HT-29 (cell line): ENCODE results near the gene TPGS1. TPM values are rescaled to one million over a fixed set of nuclear protein-coding genes. Genes with fewer than 3 reads are reported as not detected.

Source experiments
- DNase-seq: peaks from one replicate; pipeline ENCODE4 v3.0.0-alpha.2; 2015; ENCODE audit warnings: low spot score
- total RNA-seq: library from RNA; depleted of rRNA; stranded (reverse); fragments of >200 nt; shearing (Covaris generic); gene quantifications from 2 replicates; pipeline ENCODE4 v1.2.3, GENCODE V29; 2014

TPGS1 gene
- total RNA-seq, 1 experiment from 2014 or later, result 25.8 TPM

DNA sequence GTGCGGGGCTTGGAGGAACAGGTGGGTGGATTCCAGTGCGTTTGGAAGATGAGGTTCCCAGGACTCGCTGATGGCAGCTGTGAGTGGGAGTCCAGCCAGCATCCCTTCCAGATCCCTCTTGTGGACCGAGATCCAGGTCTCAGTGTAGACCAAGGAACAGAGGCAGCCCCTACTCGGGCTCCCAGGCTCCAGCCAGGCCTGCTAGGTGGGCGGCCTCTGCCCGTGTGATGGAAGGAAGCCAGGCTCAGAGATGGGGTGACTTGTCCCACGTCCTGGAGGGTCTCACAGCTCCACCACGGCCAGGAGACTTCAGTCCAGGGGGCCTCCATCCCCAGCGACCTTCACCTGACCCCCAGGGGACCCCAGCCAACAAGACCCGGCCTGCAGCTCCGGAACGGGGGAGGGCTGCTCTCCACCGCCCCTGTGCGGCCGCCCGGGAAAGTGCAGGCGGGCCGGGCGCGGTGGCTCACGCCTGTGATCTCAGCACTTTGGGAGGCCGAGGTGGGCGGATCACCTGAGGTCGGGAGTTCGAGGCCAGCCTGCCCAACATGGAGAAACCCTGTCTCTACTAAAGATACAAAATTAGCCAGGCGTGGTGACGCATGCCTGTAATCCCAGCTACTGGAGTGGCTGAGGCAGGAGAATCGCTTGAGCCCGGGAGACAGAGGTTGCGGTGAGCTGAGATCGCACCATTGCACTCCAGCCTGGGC, 11.7 kb upstream of the TPGS1 start:
- peak; percentile 38 for DNase-seq

DNA sequence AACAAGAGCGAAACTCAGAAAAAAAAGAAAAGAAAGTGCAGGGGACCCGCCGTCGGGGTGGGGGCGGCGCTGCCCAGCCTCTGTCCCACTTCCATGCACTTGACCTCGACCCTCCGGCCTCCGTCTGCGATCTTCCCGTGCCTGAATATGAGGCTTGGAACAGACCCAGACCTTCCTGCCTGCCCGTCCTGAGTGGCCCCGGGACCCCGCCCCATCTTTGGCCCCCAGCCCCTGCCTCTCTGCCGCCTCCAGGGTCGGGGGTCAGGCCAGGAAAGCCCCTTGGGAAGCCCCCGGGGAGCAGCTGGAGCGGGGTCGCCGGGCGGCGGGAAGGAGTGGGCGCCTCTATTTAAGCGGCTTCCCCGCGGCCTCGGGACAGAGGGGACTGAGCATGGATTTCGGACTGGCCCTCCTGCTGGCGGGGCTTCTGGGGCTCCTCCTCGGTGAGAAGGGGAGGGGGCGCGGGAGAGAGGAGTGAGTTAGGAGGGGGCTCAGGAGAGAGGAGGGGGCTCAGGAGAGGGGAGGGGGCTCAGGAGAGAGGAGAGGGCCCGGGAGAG, 11.1 kb upstream of the TPGS1 start, which contains the start of gene MADCAM1:
TSS of gene MADCAM1 (plus strand) at position 375 of the 554 bp plus-strand sequence. CDS start at position 389, 14 bp downstream.
- DNase-seq, result no peak

DNA sequence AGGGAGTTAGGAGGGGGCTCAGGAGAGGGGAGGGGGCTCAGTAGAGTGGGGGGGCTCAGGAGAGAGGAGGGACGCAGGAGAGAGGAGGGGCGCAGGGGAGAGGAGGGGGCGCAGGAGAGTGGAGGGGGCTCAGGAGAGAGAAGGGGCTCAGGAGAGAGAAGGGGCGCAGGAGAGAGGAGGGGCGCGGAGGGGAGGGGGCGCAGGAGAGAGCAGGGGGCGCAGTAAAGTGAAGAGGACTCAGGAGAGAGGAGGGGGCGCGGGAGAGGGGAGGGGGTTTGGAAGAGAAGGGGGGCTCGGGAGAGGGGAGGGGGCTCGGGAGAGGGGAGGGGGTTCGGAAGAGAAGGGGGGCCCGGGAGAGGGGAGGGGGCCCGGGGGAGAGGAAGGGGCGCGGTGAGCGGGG, 10.3 kb upstream of the TPGS1 start:
- no peak for DNase-seq

DNA sequence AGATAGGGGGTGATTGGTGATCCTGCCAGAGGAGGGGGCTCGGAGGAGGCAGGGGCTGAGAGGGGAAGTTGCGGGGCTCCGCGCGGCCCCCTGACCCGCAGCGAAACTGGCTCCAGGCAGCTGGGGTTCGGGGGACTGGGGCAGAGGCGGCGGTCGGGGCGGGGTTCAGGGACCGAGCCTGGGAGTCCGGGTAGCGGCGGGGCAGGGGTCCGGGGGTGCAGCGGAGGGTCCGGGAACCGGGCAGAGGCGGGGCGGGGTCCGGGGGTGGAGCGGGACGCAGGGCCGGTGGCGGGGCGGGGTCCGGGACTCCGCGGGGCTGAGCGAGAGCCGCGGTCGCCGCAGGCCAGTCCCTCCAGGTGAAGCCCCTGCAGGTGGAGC, 9.8 kb upstream of the TPGS1 start:
- DNase-seq, result no peak

DNA sequence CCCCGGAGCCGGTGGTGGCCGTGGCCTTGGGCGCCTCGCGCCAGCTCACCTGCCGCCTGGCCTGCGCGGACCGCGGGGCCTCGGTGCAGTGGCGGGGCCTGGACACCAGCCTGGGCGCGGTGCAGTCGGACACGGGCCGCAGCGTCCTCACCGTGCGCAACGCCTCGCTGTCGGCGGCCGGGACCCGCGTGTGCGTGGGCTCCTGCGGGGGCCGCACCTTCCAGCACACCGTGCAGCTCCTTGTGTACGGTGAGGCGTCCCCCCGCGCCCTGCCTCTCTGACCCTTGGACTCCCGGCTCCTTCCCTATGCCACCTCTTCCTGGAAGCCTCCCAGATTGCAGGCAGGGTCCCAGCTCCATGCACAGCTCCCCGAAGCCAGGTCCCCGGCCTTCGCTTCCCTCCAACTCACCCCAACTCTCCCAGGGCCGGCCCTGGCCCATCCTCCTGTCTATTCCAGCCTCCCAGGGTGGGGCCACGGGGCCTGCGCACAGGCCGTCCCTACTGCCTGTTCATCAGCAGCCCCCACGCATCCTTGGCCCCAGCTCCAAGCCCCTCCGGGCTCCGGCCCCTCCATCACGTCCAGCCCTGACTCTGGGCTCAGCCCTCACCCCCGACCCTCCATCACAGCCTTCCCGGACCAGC, 9.3 kb upstream of the TPGS1 start:
- DNase-seq, result no peak

DNA sequence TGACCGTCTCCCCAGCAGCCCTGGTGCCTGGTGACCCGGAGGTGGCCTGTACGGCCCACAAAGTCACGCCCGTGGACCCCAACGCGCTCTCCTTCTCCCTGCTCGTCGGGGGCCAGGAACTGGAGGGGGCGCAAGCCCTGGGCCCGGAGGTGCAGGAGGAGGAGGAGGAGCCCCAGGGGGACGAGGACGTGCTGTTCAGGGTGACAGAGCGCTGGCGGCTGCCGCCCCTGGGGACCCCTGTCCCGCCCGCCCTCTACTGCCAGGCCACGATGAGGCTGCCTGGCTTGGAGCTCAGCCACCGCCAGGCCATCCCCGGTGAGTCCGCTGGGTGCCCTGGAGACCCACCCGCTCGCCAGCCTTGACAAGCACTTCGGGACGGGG, 8.8 kb upstream of the TPGS1 start:
- no peak for DNase-seq

DNA sequence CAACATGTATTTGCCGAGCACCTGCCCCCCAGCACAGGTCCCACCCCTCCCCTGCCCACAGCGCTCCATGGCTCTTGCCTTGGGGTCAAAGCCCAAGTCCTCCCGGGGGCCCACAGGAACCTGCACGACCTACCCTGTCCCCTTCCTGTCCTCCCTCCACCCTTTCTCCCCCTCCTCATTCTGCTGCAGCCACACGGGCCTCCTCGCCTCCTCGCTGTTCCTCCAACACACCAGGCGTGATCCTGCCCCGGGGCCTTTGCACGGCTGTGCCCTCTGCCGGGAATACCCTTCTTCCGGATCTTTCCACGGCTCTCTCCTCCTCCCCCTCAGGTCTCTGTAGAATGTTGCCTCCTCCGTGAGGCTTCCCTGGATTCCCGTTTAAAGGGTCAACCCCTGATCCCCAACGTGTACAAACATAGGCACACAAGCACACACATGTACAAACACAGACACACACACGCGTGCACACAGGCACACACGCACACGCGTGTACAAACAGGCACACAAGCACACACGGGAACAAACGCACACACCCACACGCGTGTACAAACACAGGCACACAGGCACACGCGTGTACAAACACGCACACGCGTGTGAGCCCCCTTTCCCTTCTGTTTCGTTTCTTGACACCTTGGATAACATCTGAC, 8.2 kb upstream of the TPGS1 start:
- DNase-seq, result no peak

DNA sequence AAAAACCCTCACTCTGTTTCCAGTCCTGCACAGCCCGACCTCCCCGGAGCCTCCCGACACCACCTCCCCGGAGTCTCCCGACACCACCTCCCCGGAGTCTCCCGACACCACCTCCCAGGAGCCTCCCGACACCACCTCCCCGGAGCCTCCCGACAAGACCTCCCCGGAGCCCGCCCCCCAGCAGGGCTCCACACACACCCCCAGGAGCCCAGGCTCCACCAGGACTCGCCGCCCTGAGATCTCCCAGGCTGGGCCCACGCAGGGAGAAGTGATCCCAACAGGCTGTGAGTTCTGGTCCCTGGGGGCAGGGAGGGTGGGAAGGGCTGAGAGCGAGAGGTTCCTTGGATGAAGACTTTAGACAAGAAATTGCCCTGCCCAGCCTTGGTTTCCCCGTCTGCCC, 5.7 kb upstream of the TPGS1 start:
- no peak for DNase-seq

DNA sequence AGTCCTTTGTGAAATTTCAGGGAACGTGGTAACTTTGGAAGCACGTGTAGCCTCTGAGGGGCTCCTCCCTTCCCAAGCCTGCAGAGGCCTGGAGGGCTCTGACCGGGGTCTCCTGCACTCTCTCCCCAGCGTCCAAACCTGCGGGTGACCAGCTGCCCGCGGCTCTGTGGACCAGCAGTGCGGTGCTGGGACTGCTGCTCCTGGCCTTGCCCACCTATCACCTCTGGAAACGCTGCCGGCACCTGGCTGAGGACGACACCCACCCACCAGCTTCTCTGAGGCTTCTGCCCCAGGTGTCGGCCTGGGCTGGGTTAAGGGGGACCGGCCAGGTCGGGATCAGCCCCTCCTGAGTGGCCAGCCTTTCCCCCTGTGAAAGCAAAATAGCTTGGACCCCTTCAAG, 2.7 kb upstream of the TPGS1 start:
- DNase-seq, result no peak

DNA sequence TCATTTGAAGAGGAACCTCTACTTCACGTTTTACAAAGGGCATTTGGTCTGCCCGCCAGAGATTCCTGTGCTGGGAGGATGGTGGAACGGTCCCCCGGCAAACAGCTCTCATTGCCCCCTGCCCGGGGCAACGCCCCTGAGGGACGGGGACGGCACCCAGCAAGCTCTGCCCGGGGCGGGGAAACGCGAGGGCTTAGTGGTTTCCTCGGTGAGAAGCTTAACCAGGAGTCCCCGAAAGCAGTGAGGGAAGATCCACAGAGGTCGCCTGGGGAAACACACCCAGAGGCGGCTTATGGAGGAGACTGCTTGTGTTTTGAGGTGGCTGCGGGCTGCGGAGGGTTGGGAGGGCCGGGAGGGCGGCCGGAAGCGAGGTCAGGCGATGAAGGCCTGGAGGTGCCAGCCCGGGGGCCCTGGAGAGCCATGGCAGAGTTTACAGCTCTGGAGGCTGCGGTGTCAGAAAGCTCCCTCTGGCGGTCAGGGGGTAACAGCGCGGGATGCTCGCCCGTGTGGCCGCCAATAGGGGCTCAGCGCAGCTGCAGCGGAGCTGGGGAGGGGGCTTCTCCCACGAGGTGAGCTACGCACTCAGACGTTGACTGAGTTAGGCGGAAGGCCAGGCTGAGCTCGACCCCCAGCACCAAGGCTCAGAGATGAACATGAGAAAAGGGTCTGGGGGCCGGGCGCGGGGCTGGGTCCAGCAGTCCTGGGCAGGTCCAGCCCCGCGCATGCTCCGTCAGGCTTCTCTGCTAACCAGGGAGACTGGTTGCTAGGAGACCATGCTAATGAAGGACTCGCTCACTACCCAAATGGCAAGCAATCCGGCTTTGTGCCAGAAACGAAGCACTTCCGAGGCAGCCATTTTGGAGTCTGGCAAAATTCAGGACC, 652 bp upstream of the TPGS1 start:
- DNase-seq, result peak; percentile 89

DNA sequence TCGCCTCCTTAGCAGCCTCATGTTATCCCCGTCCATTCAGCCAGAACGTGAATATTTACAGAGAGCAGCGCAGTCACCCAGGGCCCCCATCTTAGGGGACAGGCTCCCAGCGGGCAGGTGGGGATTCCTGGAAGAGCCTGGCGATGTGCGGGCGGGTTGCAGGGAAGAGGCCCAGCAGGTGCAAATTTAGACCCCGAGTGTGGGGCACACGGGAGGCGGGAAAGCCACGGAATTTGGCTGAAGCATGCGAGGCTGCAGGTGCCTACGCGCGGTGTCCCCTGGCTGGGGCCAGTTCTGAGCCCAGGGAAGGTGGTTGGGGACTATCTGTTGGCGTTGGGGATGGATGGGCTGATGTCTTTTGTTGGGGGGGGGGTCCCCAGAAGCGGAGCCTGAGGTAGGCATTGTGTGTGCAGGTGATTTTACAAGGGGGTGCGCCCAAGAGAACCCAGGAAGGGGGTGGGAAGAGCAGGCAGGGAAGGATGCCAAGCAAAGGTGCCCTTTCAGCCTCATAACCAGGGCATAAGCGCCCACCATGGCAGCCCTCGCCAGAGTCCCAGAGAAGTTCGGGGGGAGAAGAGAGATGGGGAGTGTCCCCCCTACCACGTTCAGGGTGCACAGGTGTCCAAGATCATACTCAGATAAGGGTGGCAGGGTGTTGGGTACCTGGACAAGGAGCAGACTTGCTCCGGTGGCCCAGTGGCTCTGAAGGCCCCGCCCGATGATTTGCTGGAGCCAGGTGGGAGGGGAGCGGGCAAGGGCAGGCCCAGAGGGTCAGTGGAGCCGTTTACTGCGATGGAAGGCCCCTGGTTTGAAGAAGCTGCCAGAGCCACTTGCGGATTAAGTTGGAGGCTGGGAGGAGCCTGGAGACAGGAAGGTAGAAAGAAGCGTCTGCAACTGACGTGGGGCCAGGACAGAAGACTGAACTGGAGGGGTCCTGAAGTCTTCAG, 1.2 kb downstream of the TPGS1 start:
- no peak for DNase-seq

DNA sequence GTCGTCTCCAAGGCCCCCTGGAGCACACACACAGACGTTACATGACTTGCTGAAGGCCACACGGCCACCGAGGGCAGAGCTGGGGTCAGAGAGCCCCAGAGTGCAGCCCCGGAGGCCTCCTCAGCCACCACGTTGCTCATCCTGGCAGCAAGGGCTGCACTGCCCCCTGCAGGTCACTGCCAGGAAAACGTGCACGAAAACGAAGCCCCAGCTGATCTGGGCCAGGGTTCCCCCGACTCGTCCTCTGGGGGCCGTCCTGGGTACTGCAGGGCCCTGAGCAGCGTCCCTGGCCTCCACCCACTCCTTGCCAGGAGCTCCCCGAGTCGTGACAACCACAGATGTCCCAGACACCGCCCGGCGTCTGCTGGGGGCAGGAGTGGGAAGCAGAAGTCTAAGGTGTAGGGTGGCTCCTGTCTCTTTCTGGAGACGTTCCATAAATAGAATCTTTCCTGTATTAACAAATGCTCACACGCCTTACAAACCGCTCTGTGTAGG, 3.4 kb downstream of the TPGS1 start:
- peak; percentile 85 for DNase-seq

DNA sequence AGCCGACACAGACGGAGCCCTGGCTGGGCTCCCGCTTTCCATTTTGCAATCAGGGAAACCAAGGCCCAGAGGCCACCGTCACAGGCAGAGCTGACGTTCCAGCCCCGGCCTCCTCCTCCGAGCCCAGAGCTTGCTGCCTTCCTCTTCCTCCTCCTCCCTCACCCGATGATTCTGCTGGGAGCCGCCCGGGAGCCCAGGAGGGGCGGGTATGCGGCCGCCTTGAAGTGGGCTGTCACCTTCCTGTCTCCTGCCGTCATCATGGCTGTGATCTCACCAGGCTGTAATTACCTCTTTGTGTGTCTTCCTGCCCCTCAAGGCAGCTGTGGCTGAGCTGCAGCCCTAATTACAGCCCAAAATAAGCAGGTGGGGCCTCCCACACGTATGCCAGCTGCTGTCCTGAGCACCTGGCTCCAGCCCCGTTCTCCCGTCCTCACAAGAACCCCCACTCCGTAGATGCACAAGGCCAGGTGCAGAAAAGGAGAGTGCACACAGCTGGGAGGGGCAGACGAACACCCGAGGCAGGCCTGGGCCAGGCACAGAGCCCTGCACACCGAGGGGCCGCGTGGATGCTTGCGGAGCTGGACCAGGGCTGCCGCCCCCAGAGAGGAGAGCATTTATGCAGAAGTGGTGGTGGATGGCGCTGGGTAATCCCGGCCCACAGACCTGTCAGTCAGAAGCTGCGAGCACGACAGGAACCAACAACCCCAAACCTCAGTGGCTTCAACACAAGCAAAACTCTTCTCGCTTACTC, 4.0 kb downstream of the TPGS1 start:
- DNase-seq, result peak; percentile 49

DNA sequence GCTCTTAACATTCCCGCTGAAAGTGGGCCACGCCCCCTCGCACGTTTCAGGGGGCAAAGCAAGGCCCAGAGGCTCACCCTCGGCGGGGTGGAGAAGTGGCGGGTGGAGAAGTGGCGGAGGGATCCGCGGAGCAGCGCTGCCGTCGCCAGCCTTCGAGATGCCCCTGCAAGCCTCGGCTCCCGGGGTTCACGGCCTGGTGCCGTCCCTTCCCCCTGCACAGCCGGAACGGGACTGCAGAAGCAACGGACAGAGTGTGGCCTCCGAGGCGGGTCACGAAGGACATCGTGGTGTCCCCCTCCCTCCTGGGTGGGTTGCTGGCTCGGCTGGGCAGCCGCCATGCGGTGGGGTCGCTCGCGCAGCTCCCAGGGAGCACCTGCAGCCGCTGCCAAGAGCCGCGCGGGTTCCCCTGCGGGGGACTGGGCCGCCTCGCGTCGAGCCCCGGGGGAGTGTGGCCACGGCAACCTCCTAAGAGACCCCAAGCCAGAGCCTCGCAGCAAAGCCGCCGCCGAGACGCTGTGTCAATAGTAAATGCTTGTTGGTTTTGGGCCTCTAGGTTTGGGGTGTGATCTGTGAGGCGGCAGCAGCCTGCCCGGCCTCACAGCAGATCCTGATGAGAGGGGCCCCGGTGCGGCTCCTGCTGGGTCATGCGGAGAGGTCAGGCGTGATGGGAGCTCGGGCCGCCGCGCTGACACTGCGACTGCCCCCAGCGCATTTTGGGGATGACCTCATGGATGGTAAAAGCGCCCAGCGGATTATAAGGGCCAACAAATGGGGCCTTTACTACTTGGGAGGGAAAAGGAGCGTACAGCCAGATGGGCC, 5.5 kb downstream of the TPGS1 start:
- DNase-seq, result no peak

DNA sequence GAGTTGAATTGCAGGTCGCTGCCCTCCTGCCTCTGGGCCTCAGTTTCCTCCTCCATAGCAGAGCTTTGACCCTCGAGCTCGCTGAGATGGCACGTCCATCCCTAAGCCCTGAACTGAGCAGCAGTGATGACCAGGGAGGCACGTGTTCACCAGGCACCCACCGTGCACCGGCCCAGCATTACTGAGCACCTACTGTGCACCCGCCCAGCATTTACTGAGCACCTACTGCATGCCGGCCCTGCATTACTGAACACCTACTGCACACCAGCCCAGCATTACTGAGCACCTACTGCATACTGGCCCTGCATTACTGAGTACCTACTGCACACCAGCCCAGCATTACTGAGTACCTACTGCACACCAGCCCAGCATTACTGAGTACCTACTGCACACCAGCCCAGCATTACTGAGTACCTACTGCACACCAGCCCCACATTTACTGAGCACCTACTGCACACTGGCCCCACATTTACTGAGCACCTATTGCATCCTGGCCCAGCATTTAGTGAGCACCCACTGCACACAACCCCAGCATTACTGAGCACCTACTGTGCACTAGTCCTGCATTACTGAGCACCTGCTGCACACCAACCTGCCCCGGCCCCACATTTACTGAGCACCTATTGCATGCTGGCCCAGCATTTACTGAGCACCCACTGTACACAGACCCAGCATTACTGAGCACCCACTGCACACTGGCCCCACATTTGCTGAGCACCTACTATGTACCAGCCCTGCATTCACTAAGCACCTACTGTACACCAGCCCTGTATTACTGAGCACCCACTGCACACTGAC, 6.3 kb downstream of the TPGS1 start:
- DNase-seq, result no peak

DNA sequence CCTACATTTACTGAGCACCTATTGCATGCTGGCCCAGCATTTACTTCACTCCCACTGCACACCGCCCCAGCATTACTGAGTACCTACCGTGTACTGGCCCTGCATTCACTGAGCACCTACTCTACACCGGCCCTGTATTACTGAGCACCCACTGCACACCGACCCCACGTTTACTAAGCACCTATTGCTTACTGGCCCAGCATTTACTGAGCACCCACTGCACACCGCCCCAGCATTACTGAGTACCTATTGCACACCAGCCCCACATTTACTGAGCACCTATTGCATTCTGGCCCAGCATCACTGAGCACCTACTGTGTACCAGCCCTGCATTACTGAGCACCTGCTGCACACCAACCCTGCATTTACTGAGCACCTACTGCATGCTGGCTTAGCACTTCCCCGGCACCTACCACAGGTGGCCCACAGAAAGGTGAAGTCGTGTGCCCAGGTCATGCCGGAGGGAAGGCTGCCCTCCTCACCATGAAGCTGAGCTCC, 6.9 kb downstream of the TPGS1 start:
- DNase-seq, result no peak

DNA sequence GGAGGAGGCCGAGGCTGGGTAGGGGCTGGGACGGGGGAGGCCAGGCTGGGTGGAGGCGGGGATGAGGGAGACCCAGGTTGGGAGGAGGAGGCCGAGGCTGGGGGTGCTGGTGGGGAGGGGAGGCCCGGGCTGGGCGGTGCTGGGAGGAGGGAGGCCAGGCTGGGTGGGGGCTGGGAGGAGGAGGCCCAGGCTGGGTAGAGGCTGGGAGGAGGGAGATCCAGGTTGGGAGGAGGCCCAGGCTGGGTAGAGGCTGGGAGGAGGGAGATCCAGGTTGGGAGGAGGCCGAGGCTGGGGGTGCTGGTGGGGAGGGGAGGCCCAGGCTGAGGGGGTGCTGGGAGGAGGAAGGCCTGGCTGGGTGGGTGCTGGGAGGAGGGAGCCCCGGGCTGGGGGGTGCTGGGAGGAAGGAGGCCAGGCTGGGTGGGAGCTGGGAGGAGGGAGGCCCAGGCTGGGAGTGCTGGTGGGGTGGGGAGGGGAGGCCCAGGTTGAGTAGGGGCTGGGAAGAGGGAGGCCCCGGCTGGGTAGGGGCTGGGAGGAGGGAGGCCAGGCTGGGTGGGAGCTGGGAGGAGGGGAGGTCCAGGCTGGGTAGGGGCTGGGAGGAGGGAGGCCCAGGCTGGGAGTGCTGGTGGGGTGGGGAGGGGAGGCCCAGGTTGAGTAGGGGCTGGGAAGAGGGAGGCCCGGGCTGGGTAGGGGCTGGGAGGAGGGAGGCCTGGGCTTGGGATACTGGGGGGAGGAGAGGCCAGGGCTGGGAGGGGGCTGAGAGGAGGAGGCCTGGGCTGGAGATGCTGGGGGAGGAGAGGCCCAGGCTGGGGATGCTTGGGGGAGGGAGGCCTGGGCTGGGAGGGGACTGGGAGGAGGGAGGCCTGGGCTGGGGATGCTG, 10.7 kb downstream of the TPGS1 start:
- no peak for DNase-seq
